Measurements from ENCODE around the gene NOL7. TPM values are rescaled to one million over a fixed set of nuclear protein-coding genes. Genes with fewer than 3 reads are reported as not detected.

The NOL7 gene
- total and polyA plus RNA-seq, 9 of the 15 experiments (the other 6 are each of a cell fraction or from before 2014, with no cell fraction given): 19.4 to 235 (median 157) TPM

DNA sequence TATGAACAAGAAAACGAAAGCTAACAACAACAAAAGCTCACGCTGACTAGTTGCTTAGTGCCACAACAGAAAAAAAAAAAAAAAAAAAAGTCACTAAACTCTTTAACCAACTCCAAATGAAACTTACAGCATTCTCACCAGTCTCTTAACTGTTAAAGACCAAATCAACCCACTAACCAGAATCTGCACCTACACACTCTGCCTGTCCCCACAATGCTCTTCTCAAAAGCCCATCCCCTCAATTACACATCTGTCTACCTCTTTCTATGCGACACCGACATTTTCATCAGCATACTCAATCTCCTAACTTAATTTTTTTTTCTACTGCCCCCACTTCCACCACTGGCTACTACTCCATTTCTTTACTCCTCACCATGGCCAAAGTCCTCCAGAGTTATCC, 34.3 kb downstream of the NOL7 start:
- DNase-seq (ENCODE audit: extremely low read depth in 1 of 4, low spot score in 3 of 4) (no peak), ATAC-seq (peak; percentile 25; the same call in 2 of the 3 replicates), FAIRE-seq (no peak)
- Histone ChIP-seq H3K36me3 (ENCODE audit: control insufficient read depth, insufficient read depth, low read length) (peaks cover 52% of the 10 kb centered on the region), H3K9ac (ENCODE audit: insufficient read depth in 1 of 2, low read depth in 2 of 2, low read length in 2 of 2) (no peak overlapping the region), H4K20me1 (replicated peaks; ENCODE audit: control insufficient read depth, insufficient read depth, low read length) (no peaks in the 10 kb centered on the region), H3K4me1 (replicated peaks in 1 of 2; ENCODE audit: control insufficient read depth in 2 of 2, insufficient read depth in 2 of 2, low read length in 2 of 2) (0 out of 5 replicates have a peak, but pooled peaks cover 0 to under 1% of the 10 kb centered on the region in 2 experiments), H3K9me3 (replicated peaks; ENCODE audit: control insufficient read depth, insufficient read depth, low read depth, low read length) (no peaks in the 10 kb centered on the region), H3K9me1 (ENCODE audit: control insufficient read depth, insufficient read depth, low read length) (no peaks in the 10 kb centered on the region), H2AFZ (ENCODE audit: low read depth, low read length) (no peak overlapping the region), H3K79me2 (ENCODE audit: control insufficient read depth, insufficient read depth, low read length) (peaks cover 24% of the 10 kb centered on the region), H3K4me3 (no peak overlapping the region), H3K4me2 (ENCODE audit: insufficient read depth, low read length) (no peak overlapping the region), H3K27me3 (ENCODE audit: control insufficient read depth in 2 of 2, insufficient read depth in 2 of 2, low read length in 2 of 2) (no peaks in the 10 kb centered on the region), H3K27ac (ENCODE audit: extremely low read depth, low read depth, low read length) (no peak overlapping the region)
- intact Hi-C loops (cut with micrococcal nuclease): no loop called here
- WGBS (ENCODE audit: insufficient coverage, low coverage, missing lambda C conversion rate): 88% methylated on average over 4 of the region's 4 CpGs
- BruUV-seq (replicated peaks): no TSS peak
- ChIA-PET POLR2A (interaction anchor here (0.6 to 1.0 kb wide), 2 partner anchors 17 to 27 kb away, joined by 3 to 4 read pairs; no protein-coding TSS in a partner anchor), CTCF (ENCODE audit: low intra/inter-chr PET ratio) (no interaction called here)
- in situ Hi-C loops (cut with MboI): no loop called here
- TF ChIP-seq ZNF239 (CRISPR knock-in tag; IDR thresholded peaks at IDR 0.05) (no peak), NR1H2 (CRISPR knock-in tag; IDR thresholded peaks at IDR 0.05) (no peak), RBM22 (IDR thresholded peaks at IDR 0.05; ENCODE audit: low read depth, low read length, poor library complexity, severe bottlenecking) (peak; percentile 43), ZNF75A (CRISPR knock-in tag; IDR thresholded peaks at IDR 0.05) (no peak), SAP30 (IDR thresholded peaks at IDR 0.05; ENCODE audit: borderline replicate concordance, insufficient read depth, low read depth, low read length, poor library complexity, severe bottlenecking) (no peak), MTF1 (CRISPR knock-in tag; IDR thresholded peaks at IDR 0.05; ENCODE audit: borderline replicate concordance) (no peak), CREBBP (IDR thresholded peaks at IDR 0.05; ENCODE audit: low read depth, low read length) (no peak), HDGF (IDR thresholded peaks at IDR 0.05) (no peak), ILF3 (IDR thresholded peaks at IDR 0.05; ENCODE audit: borderline replicate concordance) (no peak), MAZ (CRISPR knock-in tag; conservative IDR thresholded peaks at IDR 0.05 in 1 of 2, IDR thresholded peaks at IDR 0.05 in 1 of 2) (no peak), POLR2AphosphoS2 (IDR thresholded peaks at IDR 0.05; ENCODE audit: low read length) (0 out of 2 replicates have a peak, but pooled peaks have one; percentile 38), SUPT5H (IDR thresholded peaks at IDR 0.05) (peak; percentile 60), POLR2A (conservative IDR thresholded peaks at IDR 0.05) (0 out of 2 replicates have a peak, but pooled peaks have one; percentile 47), SETDB1 (IDR thresholded peaks at IDR 0.05; ENCODE audit: low read length) (no peak), ZNF586 (CRISPR knock-in tag; conservative IDR thresholded peaks at IDR 0.05) (no peak), POLR2B (IDR thresholded peaks at IDR 0.05; ENCODE audit: low read depth, partially characterized antibody) (peak; percentile 51), CHD1 (IDR thresholded peaks at IDR 0.05; ENCODE audit: low read length) (no peak), RBM34 (IDR thresholded peaks at IDR 0.05; ENCODE audit: borderline replicate concordance, insufficient read depth, low read length) (no peak)
- TF ChIP-seq, protein P1, sequence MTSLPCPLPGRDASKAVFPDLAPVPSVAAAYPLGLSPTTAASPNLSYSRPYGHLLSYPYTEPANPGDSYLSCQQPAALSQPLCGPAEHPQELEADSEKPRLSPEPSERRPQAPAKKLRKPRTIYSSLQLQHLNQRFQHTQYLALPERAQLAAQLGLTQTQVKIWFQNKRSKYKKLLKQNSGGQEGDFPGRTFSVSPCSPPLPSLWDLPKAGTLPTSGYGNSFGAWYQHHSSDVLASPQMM (CRISPR knock-in tag; IDR thresholded peaks at IDR 0.05): no peak
- TF ChIP-seq, protein P2, sequence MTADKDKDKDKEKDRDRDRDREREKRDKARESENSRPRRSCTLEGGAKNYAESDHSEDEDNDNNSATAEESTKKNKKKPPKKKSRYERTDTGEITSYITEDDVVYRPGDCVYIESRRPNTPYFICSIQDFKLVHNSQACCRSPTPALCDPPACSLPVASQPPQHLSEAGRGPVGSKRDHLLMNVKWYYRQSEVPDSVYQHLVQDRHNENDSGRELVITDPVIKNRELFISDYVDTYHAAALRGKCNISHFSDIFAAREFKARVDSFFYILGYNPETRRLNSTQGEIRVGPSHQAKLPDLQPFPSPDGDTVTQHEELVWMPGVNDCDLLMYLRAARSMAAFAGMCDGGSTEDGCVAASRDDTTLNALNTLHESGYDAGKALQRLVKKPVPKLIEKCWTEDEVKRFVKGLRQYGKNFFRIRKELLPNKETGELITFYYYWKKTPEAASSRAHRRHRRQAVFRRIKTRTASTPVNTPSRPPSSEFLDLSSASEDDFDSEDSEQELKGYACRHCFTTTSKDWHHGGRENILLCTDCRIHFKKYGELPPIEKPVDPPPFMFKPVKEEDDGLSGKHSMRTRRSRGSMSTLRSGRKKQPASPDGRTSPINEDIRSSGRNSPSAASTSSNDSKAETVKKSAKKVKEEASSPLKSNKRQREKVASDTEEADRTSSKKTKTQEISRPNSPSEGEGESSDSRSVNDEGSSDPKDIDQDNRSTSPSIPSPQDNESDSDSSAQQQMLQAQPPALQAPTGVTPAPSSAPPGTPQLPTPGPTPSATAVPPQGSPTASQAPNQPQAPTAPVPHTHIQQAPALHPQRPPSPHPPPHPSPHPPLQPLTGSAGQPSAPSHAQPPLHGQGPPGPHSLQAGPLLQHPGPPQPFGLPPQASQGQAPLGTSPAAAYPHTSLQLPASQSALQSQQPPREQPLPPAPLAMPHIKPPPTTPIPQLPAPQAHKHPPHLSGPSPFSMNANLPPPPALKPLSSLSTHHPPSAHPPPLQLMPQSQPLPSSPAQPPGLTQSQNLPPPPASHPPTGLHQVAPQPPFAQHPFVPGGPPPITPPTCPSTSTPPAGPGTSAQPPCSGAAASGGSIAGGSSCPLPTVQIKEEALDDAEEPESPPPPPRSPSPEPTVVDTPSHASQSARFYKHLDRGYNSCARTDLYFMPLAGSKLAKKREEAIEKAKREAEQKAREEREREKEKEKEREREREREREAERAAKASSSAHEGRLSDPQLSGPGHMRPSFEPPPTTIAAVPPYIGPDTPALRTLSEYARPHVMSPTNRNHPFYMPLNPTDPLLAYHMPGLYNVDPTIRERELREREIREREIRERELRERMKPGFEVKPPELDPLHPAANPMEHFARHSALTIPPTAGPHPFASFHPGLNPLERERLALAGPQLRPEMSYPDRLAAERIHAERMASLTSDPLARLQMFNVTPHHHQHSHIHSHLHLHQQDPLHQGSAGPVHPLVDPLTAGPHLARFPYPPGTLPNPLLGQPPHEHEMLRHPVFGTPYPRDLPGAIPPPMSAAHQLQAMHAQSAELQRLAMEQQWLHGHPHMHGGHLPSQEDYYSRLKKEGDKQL (CRISPR knock-in tag; IDR thresholded peaks at IDR 0.05; ENCODE audit: borderline replicate concordance): no peak
